ENCODE data around the gene RASA4. TPM values are rescaled to one million over a fixed set of nuclear protein-coding genes. Genes with fewer than 3 reads are reported as not detected.
"Not testable (repeated sequence)": the region's sequence is repeated elsewhere in the genome, so short reads cannot be mapped to it uniquely, and the experiment has no call there.

RASA4 gene
- total and polyA plus RNA-seq, 5 donors: 10.5 to 27.2 (median 22.6) TPM

- DNase-seq (peak in 2 of 3 donors; percentile 31 to 38), ATAC-seq (peak in 1 of 2 donors; percentile 6)
- H3K4me1 ChIP-seq (ENCODE audit: control insufficient read depth, insufficient read depth, low read length); intact Hi-C loops (cut with DNase I); H3K27ac ChIP-seq (ENCODE audit: low read length); H3K9me3 ChIP-seq (ENCODE audit: control insufficient read depth, low read length); H3K4me3 ChIP-seq (ENCODE audit: low read length); H3K27me3 ChIP-seq (ENCODE audit: control insufficient read depth, insufficient read depth): not testable (repeated sequence)
- 74% methylated on average over 6 of the region's 7 CpGs for WGBS
These were observed 39.0 kb downstream of the RASA4 start for GRCh38 chr7:102577315-102578240.

GRCh38 chr7:102576363-102576762, 40.2 kb downstream of the RASA4 start:
- no CpG with 5 or more reads among the region's 3 CpGs for WGBS
- H3K4me3 ChIP-seq (ENCODE audit: low read length); H3K4me1 ChIP-seq (ENCODE audit: control insufficient read depth, insufficient read depth, low read length); H3K27me3 ChIP-seq (ENCODE audit: control insufficient read depth, insufficient read depth); intact Hi-C loops (cut with DNase I); ATAC-seq; H3K9me3 ChIP-seq (ENCODE audit: control insufficient read depth, low read length); H3K27ac ChIP-seq (ENCODE audit: low read length); DNase-seq: not testable (repeated sequence)

GRCh38 chr7:102574607-102575006, 41.9 kb downstream of the RASA4 start:
- H3K27me3 ChIP-seq (ENCODE audit: control insufficient read depth, insufficient read depth); H3K27ac ChIP-seq (ENCODE audit: low read length); DNase-seq; ATAC-seq; H3K9me3 ChIP-seq (ENCODE audit: control insufficient read depth, low read length); H3K4me3 ChIP-seq (ENCODE audit: low read length); intact Hi-C loops (cut with DNase I); H3K4me1 ChIP-seq (ENCODE audit: control insufficient read depth, insufficient read depth, low read length): not testable (repeated sequence)
- WGBS: no CpG with 5 or more reads among the region's 6 CpGs

GRCh38 chr7:102572261-102573239, 44.0 kb downstream of the RASA4 start, which contains the start of gene POLR2J3:
Gene POLR2J3, minus strand, starts transcription at chr7:102572583. Its CDS starts 62 bp downstream, at chr7:102572521.
- intact Hi-C loops (cut with DNase I): not testable (repeated sequence)

GRCh38 chr7:102568620-102569019, 47.9 kb downstream of the RASA4 start:
- ATAC-seq; intact Hi-C loops (cut with DNase I); H3K4me3 ChIP-seq (ENCODE audit: low read length); H3K4me1 ChIP-seq (ENCODE audit: control insufficient read depth, insufficient read depth, low read length); H3K27ac ChIP-seq (ENCODE audit: low read length); H3K9me3 ChIP-seq (ENCODE audit: control insufficient read depth, low read length); H3K27me3 ChIP-seq (ENCODE audit: control insufficient read depth, insufficient read depth): not testable (repeated sequence)
- DNase-seq: peak in 1 of 3 donors; percentile 49
- WGBS: 92% methylated on average over 4 of the region's 11 CpGs

More at GRCh38 chr7:102572261-102573239, 44.0 kb downstream of the RASA4 start, which contains the start of gene POLR2J3:
- ATAC-seq: peak; percentile 96
- peak; percentile 98 to 99 (median 98) for DNase-seq
- WGBS: under 1% methylated on average over 54 of the region's 64 CpGs
- not testable (repeated sequence) for H3K27ac ChIP-seq (ENCODE audit: low read length); H3K27me3 ChIP-seq (ENCODE audit: control insufficient read depth, insufficient read depth); H3K9me3 ChIP-seq (ENCODE audit: control insufficient read depth, low read length); H3K4me1 ChIP-seq (ENCODE audit: control insufficient read depth, insufficient read depth, low read length)
- H3K4me3 ChIP-seq (ENCODE audit: low read length): peak within 1 kb of the TSS; percentile 55

GRCh38 chr7:102550808-102551422, 65.6 kb downstream of the RASA4 start, which contains the start of gene SPDYE2:
Gene SPDYE2, plus strand, starts transcription at chr7:102551226. Its CDS starts 2,030 bp downstream, at chr7:102553256.
- H3K9me3 ChIP-seq (ENCODE audit: control insufficient read depth, low read length); H3K27me3 ChIP-seq (ENCODE audit: control insufficient read depth, insufficient read depth); H3K4me3 ChIP-seq (ENCODE audit: low read length); DNase-seq; H3K27ac ChIP-seq (ENCODE audit: low read length); H3K4me1 ChIP-seq (ENCODE audit: control insufficient read depth, insufficient read depth, low read length); intact Hi-C loops (cut with DNase I): not testable (repeated sequence)
- peak; percentile 42 to 54 for ATAC-seq
- no CpG with 5 or more reads among the region's 6 CpGs for WGBS

- ATAC-seq; H3K9me3 ChIP-seq (ENCODE audit: control insufficient read depth, low read length); H3K27me3 ChIP-seq (ENCODE audit: control insufficient read depth, insufficient read depth); DNase-seq; H3K27ac ChIP-seq (ENCODE audit: low read length); H3K4me3 ChIP-seq (ENCODE audit: low read length); H3K4me1 ChIP-seq (ENCODE audit: control insufficient read depth, insufficient read depth, low read length); intact Hi-C loops (cut with DNase I): not testable (repeated sequence)
- 90% methylated on average over 1 of the region's 6 CpGs for WGBS
These were observed 70.2 kb downstream of the RASA4 start for GRCh38 chr7:102546353-102546752.

GRCh38 chr7:102545288-102545687, 71.3 kb downstream of the RASA4 start:
- H3K4me1 ChIP-seq (ENCODE audit: control insufficient read depth, insufficient read depth, low read length); H3K9me3 ChIP-seq (ENCODE audit: control insufficient read depth, low read length); H3K27me3 ChIP-seq (ENCODE audit: control insufficient read depth, insufficient read depth); H3K27ac ChIP-seq (ENCODE audit: low read length); intact Hi-C loops (cut with DNase I); H3K4me3 ChIP-seq (ENCODE audit: low read length); ATAC-seq: not testable (repeated sequence)
- WGBS: 96% methylated on average over 7 of the region's 12 CpGs
- DNase-seq: peak in 1 of 3 donors; percentile 12

- no CpG with 5 or more reads among the region's 1 CpG for WGBS
- ATAC-seq: peak; percentile 6 to 29
- H3K27me3 ChIP-seq (ENCODE audit: control insufficient read depth, insufficient read depth); H3K4me3 ChIP-seq (ENCODE audit: low read length); H3K9me3 ChIP-seq (ENCODE audit: control insufficient read depth, low read length); intact Hi-C loops (cut with DNase I); H3K27ac ChIP-seq (ENCODE audit: low read length); DNase-seq; H3K4me1 ChIP-seq (ENCODE audit: control insufficient read depth, insufficient read depth, low read length): not testable (repeated sequence)
These were observed 72.2 kb downstream of the RASA4 start for GRCh38 chr7:102544372-102544771.

GRCh38 chr7:102543596-102543995, 73.0 kb downstream of the RASA4 start, which contains the start of gene UPK3BL2:
Gene UPK3BL2, minus strand, starts transcription at chr7:102543696. Its CDS starts 60 bp downstream, at chr7:102543636.
- H3K4me3 ChIP-seq (ENCODE audit: low read length); H3K27me3 ChIP-seq (ENCODE audit: control insufficient read depth, insufficient read depth); H3K27ac ChIP-seq (ENCODE audit: low read length); H3K9me3 ChIP-seq (ENCODE audit: control insufficient read depth, low read length); H3K4me1 ChIP-seq (ENCODE audit: control insufficient read depth, insufficient read depth, low read length); DNase-seq; intact Hi-C loops (cut with DNase I): not testable (repeated sequence)
- no CpG with 5 or more reads among the region's 8 CpGs for WGBS
- ATAC-seq: peak in 1 of 2 donors; percentile 5

All from right cardiac atrium (tissue), 5 donors.